GM10847 (cell line): ENCODE results near the gene MRPL51.

Source experiments
- POLR2A ChIP-seq: IDR thresholded peaks from 2 replicates; pipeline ENCODE4 v1.6.1; 2011; ENCODE audit not compliant: insufficient read length; ENCODE audit errors: extremely low read depth

The MRPL51 gene

DNA sequence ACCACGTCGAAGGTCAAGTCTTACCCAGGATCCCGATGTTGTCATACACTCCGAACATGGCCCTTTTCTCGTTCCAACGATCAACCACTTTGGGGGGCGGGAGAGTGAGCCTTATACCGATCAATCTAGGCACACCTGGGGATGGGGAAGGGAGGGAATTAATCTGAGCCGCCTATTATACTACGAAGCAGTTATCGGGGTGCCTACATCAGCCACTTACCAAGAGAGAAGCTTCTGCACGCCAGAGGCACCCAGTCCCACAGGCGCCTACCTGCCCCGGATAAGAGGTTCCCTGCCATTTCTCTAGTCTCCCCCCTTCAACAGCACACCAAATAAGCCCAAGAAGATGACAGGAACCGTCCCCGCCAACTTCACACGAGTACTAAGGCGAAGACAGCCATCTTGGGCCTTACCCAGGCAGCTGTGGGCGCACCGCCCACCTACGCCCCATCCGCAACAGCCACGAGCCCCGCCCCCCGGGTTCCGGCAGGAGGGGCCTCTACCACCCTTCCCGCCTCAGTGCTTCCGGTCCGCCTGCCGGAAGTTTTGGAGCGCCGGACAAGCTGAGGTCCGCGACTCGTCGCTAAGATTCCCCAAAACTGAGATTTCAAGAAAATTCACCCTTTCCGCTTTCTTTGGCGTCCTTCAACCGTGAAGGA, at the start of gene MRPL51:
Gene MRPL51 (minus strand): TSS at position 425 of the 659 bp plus-strand sequence. CDS start 126 bp downstream, at position 299.
- TF ChIP-seq POLR2A, result peak; percentile 86

- no peak for TF ChIP-seq POLR2A
Measured at GRCh38 chr12:6542209-6543009, 49.3 kb upstream of the MRPL51 start.

- TF ChIP-seq POLR2A, result no peak
Measured at GRCh38 chr12:6541371-6542165, 48.5 kb upstream of the MRPL51 start.

DNA sequence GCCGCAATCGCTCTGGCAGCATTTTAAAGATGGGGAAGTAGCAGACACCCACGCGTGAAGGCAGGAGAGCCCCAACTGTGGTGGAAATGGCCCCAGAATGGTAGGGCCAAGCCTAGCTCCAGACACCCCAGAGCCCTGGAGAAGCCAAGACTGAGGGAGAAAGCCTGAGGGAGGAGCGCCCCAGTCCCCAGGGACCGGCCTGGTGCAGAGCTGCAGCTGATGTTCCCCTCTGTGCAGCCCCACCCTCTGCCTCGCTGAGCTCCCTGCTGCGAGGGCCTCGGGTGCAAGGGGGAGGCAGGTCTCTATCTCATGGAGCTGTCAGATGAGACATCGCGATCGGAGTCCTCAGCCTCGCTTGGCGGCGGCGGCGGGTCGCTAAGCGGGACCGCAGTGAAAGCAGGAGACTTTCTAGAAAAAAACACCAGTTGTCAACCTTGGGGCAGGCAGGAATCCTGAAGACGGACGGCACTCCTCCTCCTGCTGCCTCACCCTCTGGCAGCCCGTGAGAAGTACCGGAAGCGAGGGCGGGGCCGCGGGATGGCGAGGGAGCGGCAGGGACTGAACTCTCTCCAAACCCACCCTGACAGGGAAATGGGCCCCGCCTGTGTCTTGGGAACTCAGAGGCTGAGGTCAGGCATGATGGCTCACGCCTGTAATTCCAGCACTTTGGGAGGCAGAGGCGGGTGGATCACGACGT, 47.3 kb upstream of the MRPL51 start:
- no peak for TF ChIP-seq POLR2A

- no peak for TF ChIP-seq POLR2A
Measured at GRCh38 chr12:6539707-6540134, 46.7 kb upstream of the MRPL51 start.

DNA sequence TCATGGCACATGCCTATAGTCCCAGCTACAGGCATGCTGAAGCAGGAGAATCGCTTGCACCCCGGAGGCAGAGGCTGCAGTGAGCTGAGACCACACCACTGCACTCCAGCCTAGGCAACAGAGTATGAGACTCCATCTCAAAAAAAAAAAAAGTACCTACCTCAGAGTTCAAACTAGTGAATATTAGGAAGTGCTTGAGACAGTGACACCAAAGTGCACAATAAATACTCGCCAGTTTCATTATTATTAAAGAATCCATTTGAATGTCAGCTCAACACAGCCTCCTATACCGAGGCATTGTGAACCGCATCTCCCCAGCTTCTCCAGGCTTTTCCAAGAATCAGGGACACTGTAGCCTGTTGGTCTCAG, 46.2 kb upstream of the MRPL51 start:
- no peak for TF ChIP-seq POLR2A

DNA sequence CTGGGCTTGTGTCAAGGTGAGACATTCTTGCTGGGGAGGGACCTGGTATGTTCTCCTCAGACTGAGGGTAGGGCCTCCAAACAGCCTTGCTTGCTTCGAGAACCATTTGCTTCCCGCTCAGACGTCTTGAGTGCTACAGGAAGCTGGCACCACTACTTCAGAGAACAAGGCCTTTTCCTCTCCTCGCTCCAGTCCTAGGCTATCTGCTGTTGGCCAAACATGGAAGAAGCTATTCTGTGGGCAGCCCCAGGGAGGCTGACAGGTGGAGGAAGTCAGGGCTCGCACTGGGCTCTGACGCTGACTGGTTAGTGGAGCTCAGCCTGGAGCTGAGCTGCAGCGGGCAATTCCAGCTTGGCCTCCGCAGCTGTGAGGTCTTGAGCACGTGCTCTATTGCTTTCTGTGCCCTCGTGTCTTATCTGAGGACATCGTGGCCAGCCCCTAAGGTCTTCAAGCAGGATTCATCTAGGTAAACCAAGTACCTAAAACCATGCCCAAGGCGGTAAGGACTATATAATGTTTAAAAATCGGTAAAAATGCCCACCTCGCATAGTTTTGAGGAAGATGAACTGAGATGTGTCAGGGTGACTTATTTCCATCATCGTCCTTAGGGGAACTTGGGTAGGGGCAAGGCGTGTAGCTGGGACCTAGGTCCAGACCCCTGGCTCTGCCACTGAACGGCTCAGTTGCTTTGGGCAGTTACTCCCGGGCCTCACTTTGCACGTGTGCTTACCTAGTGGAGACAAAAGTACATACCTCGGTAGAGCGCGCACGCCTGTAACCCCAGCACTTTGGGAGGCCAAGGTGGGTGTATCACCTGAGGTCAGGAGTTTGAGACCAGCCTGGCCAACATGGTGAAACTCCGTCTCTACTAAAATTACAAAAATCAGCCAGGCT, 45.6 kb upstream of the MRPL51 start:
- TF ChIP-seq POLR2A, result peak; percentile 39

DNA sequence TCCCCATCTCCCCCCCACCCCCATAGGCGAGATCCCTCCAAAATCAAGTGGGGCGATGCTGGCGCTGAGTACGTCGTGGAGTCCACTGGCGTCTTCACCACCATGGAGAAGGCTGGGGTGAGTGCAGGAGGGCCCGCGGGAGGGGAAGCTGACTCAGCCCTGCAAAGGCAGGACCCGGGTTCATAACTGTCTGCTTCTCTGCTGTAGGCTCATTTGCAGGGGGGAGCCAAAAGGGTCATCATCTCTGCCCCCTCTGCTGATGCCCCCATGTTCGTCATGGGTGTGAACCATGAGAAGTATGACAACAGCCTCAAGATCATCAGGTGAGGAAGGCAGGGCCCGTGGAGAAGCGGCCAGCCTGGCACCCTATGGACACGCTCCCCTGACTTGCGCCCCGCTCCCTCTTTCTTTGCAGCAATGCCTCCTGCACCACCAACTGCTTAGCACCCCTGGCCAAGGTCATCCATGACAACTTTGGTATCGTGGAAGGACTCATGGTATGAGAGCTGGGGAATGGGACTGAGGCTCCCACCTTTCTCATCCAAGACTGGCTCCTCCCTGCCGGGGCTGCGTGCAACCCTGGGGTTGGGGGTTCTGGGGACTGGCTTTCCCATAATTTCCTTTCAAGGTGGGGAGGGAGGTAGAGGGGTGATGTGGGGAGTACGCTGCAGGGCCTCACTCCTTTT, 44.0 kb upstream of the MRPL51 start:
- TF ChIP-seq POLR2A, result no peak

- TF ChIP-seq POLR2A, result no peak
Measured at GRCh38 chr12:6535960-6536847, 43.1 kb upstream of the MRPL51 start.

DNA sequence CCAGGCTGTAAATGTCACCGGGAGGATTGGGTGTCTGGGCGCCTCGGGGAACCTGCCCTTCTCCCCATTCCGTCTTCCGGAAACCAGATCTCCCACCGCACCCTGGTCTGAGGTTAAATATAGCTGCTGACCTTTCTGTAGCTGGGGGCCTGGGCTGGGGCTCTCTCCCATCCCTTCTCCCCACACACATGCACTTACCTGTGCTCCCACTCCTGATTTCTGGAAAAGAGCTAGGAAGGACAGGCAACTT, 42.6 kb upstream of the MRPL51 start:
- no peak for TF ChIP-seq POLR2A

- no peak for TF ChIP-seq POLR2A
Measured at GRCh38 chr12:6534945-6535696, 42.1 kb upstream of the MRPL51 start.

DNA sequence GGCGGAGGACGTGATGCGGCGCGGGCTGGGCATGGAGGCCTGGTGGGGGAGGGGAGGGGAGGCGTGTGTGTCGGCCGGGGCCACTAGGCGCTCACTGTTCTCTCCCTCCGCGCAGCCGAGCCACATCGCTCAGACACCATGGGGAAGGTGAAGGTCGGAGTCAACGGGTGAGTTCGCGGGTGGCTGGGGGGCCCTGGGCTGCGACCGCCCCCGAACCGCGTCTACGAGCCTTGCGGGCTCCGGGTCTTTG, 41.6 kb upstream of the MRPL51 start:
- no peak for TF ChIP-seq POLR2A
